DOHH2 (cell line): ENCODE data around the gene ZNF32.

ENCODE experiments used
- H3F3A ChIP-seq: fragments of 200-600 bp; sonication (generic), shearing (Covaris generic); 2 replicates; pipeline ENCODE4 v1.6.0; 2016; ENCODE audit warnings: antibody characterized with exemption, mild to moderate bottlenecking; ENCODE audit not compliant: control insufficient read depth, insufficient read depth
- H3K27ac ChIP-seq: fragments of 200-600 bp; sonication (generic); 2 replicates; pipeline ENCODE4 v1.5.1; 2014; ENCODE audit warnings: low read depth, mild to moderate bottlenecking, low read length, moderate library complexity
- H3K27me3 ChIP-seq: fragments of 200-600 bp; sonication (generic); 2 replicates; pipeline ENCODE4 v1.6.1; 2014; ENCODE audit warnings: mild to moderate bottlenecking, low read length, mixed read lengths; ENCODE audit not compliant: control insufficient read depth
- H3K36me3 ChIP-seq: fragments of 200-600 bp; sonication (generic); 2 replicates; pipeline ENCODE4 v1.6.1; 2014; ENCODE audit warnings: mild to moderate bottlenecking, low read length, moderate library complexity, mixed read lengths; ENCODE audit not compliant: control insufficient read depth
- H3K4me1 ChIP-seq: fragments of 200-600 bp; sonication (generic); 2 replicates; pipeline ENCODE4 v1.6.1; 2014; ENCODE audit warnings: mild to moderate bottlenecking, low read length, mixed read lengths; ENCODE audit not compliant: control insufficient read depth
- H3K4me2 ChIP-seq: fragments of 200-600 bp; sonication (generic); 2 replicates; pipeline ENCODE4 v1.6.0; 2014; ENCODE audit warnings: mild to moderate bottlenecking, low read length, moderate library complexity
- H3K4me3 ChIP-seq: fragments of 200-600 bp; sonication (generic); 2 replicates; pipeline ENCODE4 v1.5.1; 2014; ENCODE audit warnings: mild to moderate bottlenecking, low read length, mixed read lengths
- H3K79me2 ChIP-seq: fragments of 200-600 bp; sonication (generic); 2 replicates; pipeline ENCODE4 v1.6.1; 2014; ENCODE audit warnings: mild to moderate bottlenecking, low read length, mixed read lengths; ENCODE audit not compliant: control insufficient read depth
- H3K9me2 ChIP-seq: fragments of 200-600 bp; sonication (generic); replicated peaks from 2 replicates; pipeline ENCODE4 v1.6.1; 2014; ENCODE audit warnings: mild to moderate bottlenecking, low read length, mixed read lengths; ENCODE audit not compliant: control insufficient read depth
- H3K9me3 ChIP-seq: fragments of 200-600 bp; sonication (generic); 2 replicates; pipeline ENCODE4 v1.6.1; 2014; ENCODE audit warnings: antibody characterized with exemption, low read length, mixed read lengths; ENCODE audit not compliant: control insufficient read depth, insufficient read depth
- H4K20me1 ChIP-seq: fragments of 200-600 bp; sonication (generic); 2 replicates; pipeline ENCODE4 v1.6.0; 2014; ENCODE audit warnings: low read depth, mild to moderate bottlenecking, antibody characterized with exemption, low read length, moderate library complexity; ENCODE audit not compliant: control insufficient read depth, insufficient read depth
- EZH2phosphoT487 ChIP-seq: fragments of 200-600 bp; sonication (generic); IDR thresholded peaks from 2 replicates; pipeline ENCODE4 v1.6.1; 2017; ENCODE audit warnings: borderline replicate concordance, mild to moderate bottlenecking, antibody characterized with exemption, low read length, moderate library complexity, mixed read lengths
- TF ChIP-seq, protein P1 (sequence below): fragments of 200-600 bp; sonication (generic); IDR thresholded peaks from one replicate; pipeline ENCODE4 v1.5.1; 2014; ENCODE audit warnings: antibody characterized with exemption, mild to moderate bottlenecking, low read depth, low read length; ENCODE audit not compliant: poor library complexity, severe bottlenecking

Gene ZNF32

DNA sequence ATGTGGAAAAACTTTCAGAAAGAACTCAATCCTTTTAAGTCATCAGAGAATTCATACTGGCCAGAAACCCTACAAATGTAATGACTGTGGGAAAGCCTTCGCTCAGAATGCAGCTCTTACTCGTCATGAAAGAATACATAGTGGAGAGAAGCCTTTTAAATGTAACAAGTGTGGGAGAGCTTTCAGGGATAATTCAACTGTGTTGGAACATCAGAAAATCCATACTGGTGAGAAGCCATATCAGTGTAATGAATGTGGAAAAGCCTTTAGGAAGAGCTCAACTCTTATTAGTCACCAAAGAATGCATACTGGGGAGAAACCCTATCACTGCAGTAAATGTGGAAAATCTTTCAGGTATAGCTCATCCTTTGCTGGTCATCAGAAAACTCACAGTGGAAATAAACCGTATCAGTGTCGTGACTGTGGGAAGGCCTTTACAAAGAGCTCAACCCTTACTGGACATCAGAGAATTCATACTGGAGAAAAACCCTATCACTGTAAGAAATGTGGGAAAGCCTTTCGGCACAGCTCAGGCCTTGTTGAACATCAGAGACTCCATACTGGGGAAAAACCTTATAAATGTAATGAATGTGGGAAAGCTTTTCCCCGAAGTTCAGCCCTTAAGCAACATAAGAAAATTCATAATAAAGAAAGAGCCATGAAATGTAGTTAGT is 31.8 kb downstream of the ZNF32 start:
- TF ChIP-seq, protein P1, sequence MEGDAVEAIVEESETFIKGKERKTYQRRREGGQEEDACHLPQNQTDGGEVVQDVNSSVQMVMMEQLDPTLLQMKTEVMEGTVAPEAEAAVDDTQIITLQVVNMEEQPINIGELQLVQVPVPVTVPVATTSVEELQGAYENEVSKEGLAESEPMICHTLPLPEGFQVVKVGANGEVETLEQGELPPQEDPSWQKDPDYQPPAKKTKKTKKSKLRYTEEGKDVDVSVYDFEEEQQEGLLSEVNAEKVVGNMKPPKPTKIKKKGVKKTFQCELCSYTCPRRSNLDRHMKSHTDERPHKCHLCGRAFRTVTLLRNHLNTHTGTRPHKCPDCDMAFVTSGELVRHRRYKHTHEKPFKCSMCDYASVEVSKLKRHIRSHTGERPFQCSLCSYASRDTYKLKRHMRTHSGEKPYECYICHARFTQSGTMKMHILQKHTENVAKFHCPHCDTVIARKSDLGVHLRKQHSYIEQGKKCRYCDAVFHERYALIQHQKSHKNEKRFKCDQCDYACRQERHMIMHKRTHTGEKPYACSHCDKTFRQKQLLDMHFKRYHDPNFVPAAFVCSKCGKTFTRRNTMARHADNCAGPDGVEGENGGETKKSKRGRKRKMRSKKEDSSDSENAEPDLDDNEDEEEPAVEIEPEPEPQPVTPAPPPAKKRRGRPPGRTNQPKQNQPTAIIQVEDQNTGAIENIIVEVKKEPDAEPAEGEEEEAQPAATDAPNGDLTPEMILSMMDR, result no peak
- no peak for TF ChIP-seq EZH2phosphoT487
- Histone ChIP-seq H3K9me3 (peaks cover 11% of the 10 kb centered on the region; the same call in 1 of the 2 replicates), H3K79me2 (no peaks in the 10 kb centered on the region), H3K27me3 (no peaks in the 10 kb centered on the region), H4K20me1 (no peaks in the 10 kb centered on the region), H3K9me2 (no peaks in the 10 kb centered on the region), H3F3A (no peaks in the 10 kb centered on the region), H3K36me3 (peaks cover 38% of the 10 kb centered on the region), H3K4me3 (no peak overlapping the region), H3K4me1 (no peaks in the 10 kb centered on the region), H3K27ac (no peak overlapping the region), H3K4me2 (no peak overlapping the region)

DNA sequence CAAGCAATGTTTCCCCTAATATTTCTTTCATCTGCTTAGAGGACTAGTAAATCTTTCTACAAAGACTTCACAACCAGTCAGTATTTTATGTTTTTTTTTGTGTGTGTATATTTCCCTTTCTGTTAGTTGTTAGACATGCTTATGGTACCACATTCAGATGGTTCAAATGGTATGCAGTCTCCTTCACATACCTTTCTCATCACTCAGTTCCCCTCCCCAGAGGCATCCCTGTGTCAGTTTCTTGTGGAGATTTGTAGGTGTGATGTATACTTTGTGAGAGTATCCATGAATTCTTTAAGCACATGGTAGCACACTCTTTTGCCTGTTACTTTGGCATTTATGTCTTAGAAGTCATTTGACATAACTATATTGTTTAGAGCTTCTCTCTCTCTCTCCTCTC is 38.0 kb downstream of the ZNF32 start:
- peaks cover 15% of the 10 kb centered on the region for H3K4me1 ChIP-seq
- H3K27me3 ChIP-seq, result no peaks in the 10 kb centered on the region
- no peaks in the 10 kb centered on the region for H4K20me1 ChIP-seq
- H3K36me3 ChIP-seq, result peaks cover 24% of the 10 kb centered on the region
- no peaks in the 10 kb centered on the region for H3F3A ChIP-seq
- no peak overlapping the region for H3K4me2 ChIP-seq
- TF ChIP-seq, protein P1, result no peak
- TF ChIP-seq EZH2phosphoT487, result no peak
- peaks cover 2% of the 10 kb centered on the region; the same call in 1 of the 2 replicates for H3K9me3 ChIP-seq
- H3K9me2 ChIP-seq, result no peaks in the 10 kb centered on the region
- no peak overlapping the region for H3K27ac ChIP-seq
- H3K4me3 ChIP-seq, result no peak overlapping the region
- 0 out of 2 replicates have a peak, but pooled peaks cover 5% of the 10 kb centered on the region for H3K79me2 ChIP-seq

DNA sequence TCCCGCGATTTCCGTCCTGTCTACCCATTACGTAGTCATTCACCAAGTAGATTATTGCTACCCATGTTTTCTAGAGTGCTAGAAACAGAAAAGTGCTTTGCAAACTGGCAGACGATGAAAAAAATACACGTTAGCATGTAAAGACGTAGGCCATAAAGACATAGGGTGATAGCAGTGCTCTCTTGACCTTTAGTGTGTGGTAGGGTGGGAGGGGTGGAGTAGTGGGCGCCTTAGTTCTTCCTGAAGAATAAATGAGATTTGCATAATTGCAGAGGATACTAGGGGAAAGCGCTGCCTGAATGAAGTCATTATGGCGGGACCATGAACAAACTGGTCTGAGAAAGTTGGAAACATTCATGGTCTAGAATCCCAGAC is 41.5 kb downstream of the ZNF32 start:
- no peaks in the 10 kb centered on the region for H3K9me2 ChIP-seq
- no peaks in the 10 kb centered on the region for H4K20me1 ChIP-seq
- H3K4me1 ChIP-seq, result peaks cover 15% of the 10 kb centered on the region
- H3K9me3 ChIP-seq, result no peaks in the 10 kb centered on the region
- peaks cover 6% of the 10 kb centered on the region; the same call in 1 of the 2 replicates for H3K36me3 ChIP-seq
- no peaks in the 10 kb centered on the region for H3K27me3 ChIP-seq
- H3K79me2 ChIP-seq, result 0 out of 2 replicates have a peak, but pooled peaks cover 5% of the 10 kb centered on the region
- no peaks in the 10 kb centered on the region for H3F3A ChIP-seq
- H3K27ac ChIP-seq, result no peak overlapping the region
- H3K4me2 ChIP-seq, result peak overlapping the region; percentile 76
- TF ChIP-seq, protein P1, result no peak
- no peak for TF ChIP-seq EZH2phosphoT487
- peak overlapping the region; percentile 87 for H3K4me3 ChIP-seq
